K562 treated with DMSO at 1 percent for 24 hours (cell line): Measurements from ENCODE around the gene ECHDC3. TPM values are rescaled to one million over a fixed set of nuclear protein-coding genes. Genes with fewer than 3 reads are reported as not detected.

Experiments
- total RNA-seq: library from RNA; unstranded; fragments of 300-600 nt; gene quantifications from 2 replicates; pipeline ENCODE4 v1.2.3, GENCODE V29; 2022; ENCODE audit warnings: low read depth; ENCODE audit not compliant: insufficient read depth

Gene ECHDC3
- 28.9 and 30.6 TPM in 2 replicates for total RNA-seq

GRCh38 chr10:11742009-11742778 lies at the start of gene ECHDC3:
Gene ECHDC3, plus strand, starts transcription at chr10:11742382. Its CDS starts 195 bp downstream, at chr10:11742577.

Other genes with a start within 250 kb of the ECHDC3 start
- gene USP6NL, start 130.7 kb upstream of the ECHDC3 start, total RNA-seq, result 17.4 and 18.2 TPM in 2 replicates
- gene PROSER2, start 81.0 kb downstream of the ECHDC3 start, total RNA-seq, result 6.8 and 7.4 TPM in 2 replicates